ENCODE data around the gene PCDHB11.
"Not testable (repeated sequence)": the region's sequence is repeated elsewhere in the genome, so short reads cannot be mapped to it uniquely, and the experiment has no call there.

Gene PCDHB11

DNA sequence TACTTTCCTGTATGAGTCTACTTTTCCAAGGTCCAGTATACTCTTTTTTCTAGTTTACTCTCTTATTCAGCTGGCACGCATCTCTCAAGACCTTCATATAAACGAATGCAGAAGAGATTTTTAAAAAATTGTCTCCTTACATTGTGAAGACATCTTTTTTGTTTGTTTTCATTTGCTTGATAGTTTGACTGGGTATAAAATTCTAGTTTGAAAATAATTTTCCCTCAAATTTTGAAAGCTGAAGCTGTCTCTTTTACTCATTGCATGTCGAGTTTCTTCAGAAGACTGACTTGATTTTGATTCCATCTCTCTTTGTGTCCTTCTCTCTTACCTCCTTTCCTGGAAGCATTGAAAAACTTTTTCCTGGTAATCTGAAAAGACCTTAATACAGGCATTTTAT, 3.1 kb upstream of the PCDHB11 start:
- POLR2A ChIA-PET (ENCODE audit: low non-redundant PET): no interaction called here
- CTCF ChIA-PET: interaction anchor here (0.6 to 1.2 kb wide), 5 partner anchors 8 to 432 kb away, joined by 3 to 5 read pairs (median 3); no protein-coding TSS in a partner anchor
- no peak for DNase-seq (ENCODE audit: low spot score)
- no peak overlapping the region for H3K27ac ChIP-seq
- TF ChIP-seq, protein P1, sequence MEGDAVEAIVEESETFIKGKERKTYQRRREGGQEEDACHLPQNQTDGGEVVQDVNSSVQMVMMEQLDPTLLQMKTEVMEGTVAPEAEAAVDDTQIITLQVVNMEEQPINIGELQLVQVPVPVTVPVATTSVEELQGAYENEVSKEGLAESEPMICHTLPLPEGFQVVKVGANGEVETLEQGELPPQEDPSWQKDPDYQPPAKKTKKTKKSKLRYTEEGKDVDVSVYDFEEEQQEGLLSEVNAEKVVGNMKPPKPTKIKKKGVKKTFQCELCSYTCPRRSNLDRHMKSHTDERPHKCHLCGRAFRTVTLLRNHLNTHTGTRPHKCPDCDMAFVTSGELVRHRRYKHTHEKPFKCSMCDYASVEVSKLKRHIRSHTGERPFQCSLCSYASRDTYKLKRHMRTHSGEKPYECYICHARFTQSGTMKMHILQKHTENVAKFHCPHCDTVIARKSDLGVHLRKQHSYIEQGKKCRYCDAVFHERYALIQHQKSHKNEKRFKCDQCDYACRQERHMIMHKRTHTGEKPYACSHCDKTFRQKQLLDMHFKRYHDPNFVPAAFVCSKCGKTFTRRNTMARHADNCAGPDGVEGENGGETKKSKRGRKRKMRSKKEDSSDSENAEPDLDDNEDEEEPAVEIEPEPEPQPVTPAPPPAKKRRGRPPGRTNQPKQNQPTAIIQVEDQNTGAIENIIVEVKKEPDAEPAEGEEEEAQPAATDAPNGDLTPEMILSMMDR (conservative IDR thresholded peaks at IDR 0.05; ENCODE audit: low read depth): no peak

DNA sequence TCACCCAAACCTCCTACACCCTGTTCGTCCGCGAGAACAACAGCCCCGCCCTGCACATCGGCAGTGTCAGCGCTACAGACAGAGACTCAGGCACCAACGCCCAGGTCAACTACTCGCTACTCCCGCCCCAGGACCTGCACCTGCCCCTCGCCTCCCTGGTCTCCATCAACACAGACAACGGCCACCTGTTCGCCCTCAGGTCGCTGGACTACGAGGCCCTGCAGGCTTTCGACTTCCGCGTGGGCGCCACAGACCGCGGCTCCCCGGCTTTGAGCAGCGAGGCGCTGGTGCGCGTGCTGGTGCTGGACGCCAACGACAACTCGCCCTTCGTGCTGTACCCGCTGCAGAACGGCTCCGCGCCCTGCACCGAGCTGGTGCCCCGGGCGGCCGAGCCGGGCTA, 1.7 kb downstream of the PCDHB11 start:
- H3K27ac ChIP-seq; POLR2A ChIA-PET (ENCODE audit: low non-redundant PET); DNase-seq (ENCODE audit: low spot score); CTCF ChIA-PET: not testable (repeated sequence)

DNA sequence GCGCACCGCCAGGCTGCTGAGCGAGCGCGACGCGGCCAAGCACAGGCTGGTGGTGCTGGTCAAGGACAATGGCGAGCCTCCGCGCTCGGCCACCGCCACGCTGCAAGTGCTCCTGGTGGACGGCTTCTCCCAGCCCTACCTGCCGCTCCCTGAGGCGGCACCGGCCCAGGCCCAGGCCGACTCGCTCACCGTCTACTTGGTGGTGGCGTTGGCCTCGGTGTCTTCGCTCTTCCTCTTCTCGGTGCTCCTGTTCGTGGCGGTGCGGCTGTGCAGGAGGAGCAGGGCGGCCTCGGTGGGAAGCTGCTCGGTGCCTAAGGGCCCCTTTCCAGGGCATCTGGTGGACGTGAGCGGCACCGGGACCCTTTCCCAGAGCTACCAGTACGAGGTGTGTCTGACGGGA, 2.2 kb downstream of the PCDHB11 start:
- POLR2A ChIA-PET (ENCODE audit: low non-redundant PET); DNase-seq (ENCODE audit: low spot score); H3K27ac ChIP-seq: not testable (repeated sequence)
- CTCF ChIA-PET: interaction anchor here (0.6 to 0.8 kb wide), 2 partner anchors 9 to 313 kb away, joined by 3 to 5 read pairs; partner anchors contain the start of gene PCDHB10

DNA sequence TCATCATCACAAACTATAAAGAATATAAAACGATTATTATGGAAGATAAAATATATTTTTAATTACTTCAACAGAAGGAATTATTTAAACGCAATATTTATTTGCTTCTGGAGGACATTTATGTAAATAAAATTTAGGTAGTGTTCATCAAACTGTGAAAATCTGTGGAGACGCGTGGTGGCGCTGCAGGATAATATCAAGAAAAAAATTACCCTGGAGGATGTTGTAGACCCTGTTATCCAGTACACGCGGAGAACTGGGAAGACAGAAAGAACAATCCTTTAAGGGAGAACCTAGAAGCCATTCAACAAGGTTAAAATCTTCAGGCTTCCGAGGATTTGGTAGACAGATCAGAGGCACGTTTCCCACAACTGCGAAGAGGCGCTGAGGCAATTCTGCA, 9.1 kb downstream of the PCDHB11 start, which contains the start of gene PCDHB12:
PCDHB12 (plus strand) TSS at position 242 of the 400 bp plus-strand sequence. CDS start 189 bp downstream, outside the sequence.
- TF ChIP-seq, protein P1 (conservative IDR thresholded peaks at IDR 0.05; ENCODE audit: low read depth): no peak
- no peak within 1 kb of the TSS for H3K27ac ChIP-seq
- ChIA-PET CTCF (interaction anchor here (0.6 to 1.4 kb wide), 4 partner anchors 8 to 666 kb away, joined by 3 to 4 read pairs (median 3); partner anchors contain the start of gene PCDHB2), POLR2A (ENCODE audit: low non-redundant PET) (no interaction called here)
- DNase-seq (ENCODE audit: low spot score): no peak

DNA sequence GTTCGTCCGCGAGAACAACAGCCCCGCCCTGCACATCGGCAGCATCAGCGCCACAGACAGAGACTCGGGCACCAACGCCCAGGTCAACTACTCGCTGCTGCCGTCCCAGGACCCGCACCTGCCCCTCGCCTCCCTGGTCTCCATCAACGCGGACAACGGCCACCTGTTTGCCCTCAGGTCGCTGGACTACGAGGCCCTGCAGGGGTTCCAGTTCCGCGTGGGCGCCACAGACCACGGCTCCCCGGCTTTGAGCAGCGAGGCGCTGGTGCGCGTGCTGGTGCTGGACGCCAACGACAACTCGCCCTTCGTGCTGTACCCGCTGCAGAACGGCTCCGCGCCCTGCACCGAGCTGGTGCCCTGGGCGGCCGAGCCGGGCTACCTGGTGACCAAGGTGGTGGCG, 10.9 kb downstream of the PCDHB11 start:
- H3K27ac ChIP-seq; CTCF ChIA-PET; POLR2A ChIA-PET (ENCODE audit: low non-redundant PET); DNase-seq (ENCODE audit: low spot score): not testable (repeated sequence)

DNA sequence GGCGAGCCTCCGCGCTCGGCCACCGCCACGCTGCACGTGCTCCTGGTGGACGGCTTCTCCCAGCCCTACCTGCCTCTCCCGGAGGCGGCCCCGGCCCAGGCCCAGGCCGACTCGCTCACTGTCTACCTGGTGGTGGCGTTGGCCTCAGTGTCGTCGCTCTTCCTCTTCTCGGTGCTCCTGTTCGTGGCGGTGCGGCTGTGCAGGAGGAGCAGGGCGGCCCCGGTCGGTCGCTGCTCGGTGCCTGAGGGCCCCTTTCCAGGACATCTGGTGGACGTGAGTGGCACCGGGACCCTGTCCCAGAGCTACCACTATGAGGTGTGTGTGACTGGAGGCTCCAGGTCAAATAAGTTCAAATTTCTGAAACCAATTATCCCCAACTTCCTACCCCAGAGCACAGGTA, 11.4 kb downstream of the PCDHB11 start:
- CTCF ChIA-PET; H3K27ac ChIP-seq; POLR2A ChIA-PET (ENCODE audit: low non-redundant PET); DNase-seq (ENCODE audit: low spot score): not testable (repeated sequence)

DNA sequence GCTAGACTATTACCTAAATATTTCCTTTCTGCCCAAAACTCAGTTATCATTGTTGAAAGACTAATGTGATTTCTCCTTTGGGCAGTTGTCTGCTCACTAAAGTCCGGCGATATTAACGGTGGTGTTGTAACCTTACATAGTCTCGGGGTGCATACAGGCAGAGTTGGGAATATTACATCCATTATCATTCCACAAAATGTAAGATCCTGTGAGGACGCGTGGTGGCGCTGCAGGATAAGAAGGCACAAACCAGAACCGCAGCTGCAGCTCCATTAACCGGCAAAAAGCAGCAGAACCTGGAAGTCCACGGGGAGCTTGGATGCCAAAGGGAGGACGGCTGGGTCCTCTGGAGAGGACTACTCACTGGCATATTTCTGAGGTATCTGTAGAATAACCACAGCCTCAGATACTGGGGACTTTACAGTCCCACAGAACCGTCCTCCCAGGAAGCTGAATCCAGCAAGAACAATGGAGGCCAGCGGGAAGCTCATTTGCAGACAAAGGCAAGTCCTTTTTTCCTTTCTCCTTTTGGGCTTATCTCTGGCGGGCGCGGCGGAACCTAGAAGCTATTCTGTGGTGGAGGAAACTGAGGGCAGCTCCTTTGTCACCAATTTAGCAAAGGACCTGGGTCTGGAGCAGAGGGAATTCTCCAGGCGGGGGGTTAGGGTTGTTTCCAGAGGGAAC, 14.4 kb downstream of the PCDHB11 start, which contains the start of gene PCDHB13:
PCDHB13 (plus strand) TSS at position 264 of the 684 bp plus-strand sequence; CDS start at position 469, 205 bp downstream.
- CTCF ChIA-PET: interaction anchor here (0.7 to 1.2 kb wide), 6 partner anchors 17 to 1986 kb away, joined by 3 read pairs; no protein-coding TSS in a partner anchor
- TF ChIP-seq, protein P1 (conservative IDR thresholded peaks at IDR 0.05; ENCODE audit: low read depth): peak; percentile 66
- POLR2A ChIA-PET (ENCODE audit: low non-redundant PET); H3K27ac ChIP-seq; DNase-seq (ENCODE audit: low spot score): not testable (repeated sequence)

DNA sequence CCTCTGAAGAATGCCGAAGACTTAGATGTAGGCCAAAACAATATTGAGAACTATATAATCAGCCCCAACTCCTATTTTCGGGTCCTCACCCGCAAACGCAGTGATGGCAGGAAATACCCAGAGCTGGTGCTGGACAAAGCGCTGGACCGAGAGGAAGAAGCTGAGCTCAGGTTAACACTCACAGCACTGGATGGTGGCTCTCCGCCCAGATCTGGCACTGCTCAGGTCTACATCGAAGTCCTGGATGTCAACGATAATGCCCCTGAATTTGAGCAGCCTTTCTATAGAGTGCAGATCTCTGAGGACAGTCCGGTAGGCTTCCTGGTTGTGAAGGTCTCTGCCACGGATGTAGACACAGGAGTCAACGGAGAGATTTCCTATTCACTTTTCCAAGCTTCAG, 15.2 kb downstream of the PCDHB11 start:
- H3K27ac ChIP-seq; DNase-seq (ENCODE audit: low spot score); CTCF ChIA-PET; POLR2A ChIA-PET (ENCODE audit: low non-redundant PET): not testable (repeated sequence)

DNA sequence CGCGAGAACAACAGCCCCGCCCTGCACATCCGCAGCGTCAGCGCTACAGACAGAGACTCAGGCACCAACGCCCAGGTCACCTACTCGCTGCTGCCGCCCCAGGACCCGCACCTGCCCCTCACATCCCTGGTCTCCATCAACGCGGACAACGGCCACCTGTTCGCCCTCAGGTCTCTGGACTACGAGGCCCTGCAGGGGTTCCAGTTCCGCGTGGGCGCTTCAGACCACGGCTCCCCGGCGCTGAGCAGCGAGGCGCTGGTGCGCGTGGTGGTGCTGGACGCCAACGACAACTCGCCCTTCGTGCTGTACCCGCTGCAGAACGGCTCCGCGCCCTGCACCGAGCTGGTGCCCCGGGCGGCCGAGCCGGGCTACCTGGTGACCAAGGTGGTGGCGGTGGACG, 16.1 kb downstream of the PCDHB11 start:
- DNase-seq (ENCODE audit: low spot score); H3K27ac ChIP-seq; CTCF ChIA-PET; POLR2A ChIA-PET (ENCODE audit: low non-redundant PET): not testable (repeated sequence)

DNA sequence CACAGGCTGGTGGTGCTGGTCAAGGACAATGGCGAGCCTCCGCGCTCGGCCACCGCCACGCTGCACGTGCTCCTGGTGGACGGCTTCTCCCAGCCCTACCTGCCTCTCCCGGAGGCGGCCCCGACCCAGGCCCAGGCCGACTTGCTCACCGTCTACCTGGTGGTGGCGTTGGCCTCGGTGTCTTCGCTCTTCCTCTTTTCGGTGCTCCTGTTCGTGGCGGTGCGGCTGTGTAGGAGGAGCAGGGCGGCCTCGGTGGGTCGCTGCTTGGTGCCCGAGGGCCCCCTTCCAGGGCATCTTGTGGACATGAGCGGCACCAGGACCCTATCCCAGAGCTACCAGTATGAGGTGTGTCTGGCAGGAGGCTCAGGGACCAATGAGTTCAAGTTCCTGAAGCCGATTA, 16.6 kb downstream of the PCDHB11 start:
- CTCF ChIA-PET; POLR2A ChIA-PET (ENCODE audit: low non-redundant PET); H3K27ac ChIP-seq; DNase-seq (ENCODE audit: low spot score): not testable (repeated sequence)
